IMR-90 (cell line): Measurements from ENCODE around the gene SNX30. TPM values are rescaled to one million over a fixed set of nuclear protein-coding genes. Genes with fewer than 3 reads are reported as not detected.

Experiments used
- ATAC-seq: fragments of 200-7000 bp; cut with Tn5 transposase; 2 replicates; pipeline ENCODE4 v1.9.1; 2020; ENCODE audit warnings: low read depth, mild to moderate bottlenecking, moderate library complexity
- BruUV-seq: library from RNA; stranded (reverse); fragments of 400-500 nt; replicated peaks from 2 replicates; lab custom pipeline; 2021; lab: Mats Ljungman, UMichigan
- CTCF ChIA-PET: fragments of 300-600 bp; formaldehyde crosslinking; extraction: SDS; loops from one replicate; lab custom pipeline; 2021; ENCODE audit warnings: antibody characterized with exemption; lab: Yijun Ruan, JAX
- POLR2A ChIA-PET: fragments of 300-600 bp; sonication (Branson Sonifier 250); formaldehyde crosslinking; loops from one replicate; lab custom pipeline; 2022; ENCODE audit warnings: antibody characterized with exemption; ENCODE audit not compliant: unreplicated experiment; lab: Charles Lee
- DNase-seq: peaks from one replicate; pipeline ENCODE4 v3.0.0; 2013
- H2AFZ ChIP-seq: replicated peaks from 2 replicates; pipeline ENCODE3; 2013; ENCODE audit warnings: low read length, mild to moderate bottlenecking; ENCODE audit not compliant: poor library complexity
- H2AK5ac ChIP-seq: 2 replicates; pipeline ENCODE4 v1.6.1; 2013; ENCODE audit warnings: low read depth, low read length, inconsistent platforms
- H2AK9ac ChIP-seq: replicated peaks from 2 replicates; pipeline ENCODE3; 2013; ENCODE audit warnings: mild to moderate bottlenecking, low read depth, low read length, moderate library complexity; ENCODE audit not compliant: poor library complexity
- H2BK120ac ChIP-seq: 2 replicates; pipeline ENCODE4 v1.6.1; 2013; ENCODE audit warnings: low read depth, low read length, inconsistent platforms
- H2BK15ac ChIP-seq: 3 replicates; pipeline ENCODE4 v1.6.1; 2013; ENCODE audit warnings: low read depth, low read length, inconsistent platforms
- H2BK20ac ChIP-seq: 2 replicates; pipeline ENCODE4 v1.6.1; 2013; ENCODE audit warnings: low read depth, mild to moderate bottlenecking, inconsistent platforms, low read length, moderate library complexity
- H2BK5ac ChIP-seq: 2 replicates; pipeline ENCODE4 v1.6.1; 2013; ENCODE audit warnings: mild to moderate bottlenecking, low read depth, low read length, inconsistent platforms; ENCODE audit not compliant: poor library complexity, severe bottlenecking
- H3K14ac ChIP-seq: replicated peaks from 2 replicates; pipeline ENCODE4 v1.6.1; 2013; ENCODE audit warnings: low read depth, low read length, inconsistent platforms
- H3K18ac ChIP-seq: 2 replicates; pipeline ENCODE4 v1.6.1; 2013; ENCODE audit warnings: low read depth, low read length, control low read depth
- H3K23ac ChIP-seq: 2 replicates; pipeline ENCODE4 v1.6.1; 2013; ENCODE audit warnings: low read depth, low read length, inconsistent platforms
- H3K27ac ChIP-seq: 2 replicates; pipeline ENCODE4 v1.5.1; 2013; ENCODE audit warnings: mild to moderate bottlenecking, control low read depth, low read length; ENCODE audit not compliant: insufficient read depth
- H3K27me3 ChIP-seq: 2 replicates; pipeline ENCODE4 v1.6.1; 2013; ENCODE audit warnings: low read length; ENCODE audit not compliant: control insufficient read depth, insufficient read depth
- H3K36me3 ChIP-seq: 2 replicates; pipeline ENCODE4 v1.6.1; 2013; ENCODE audit warnings: low read length, mixed read lengths; ENCODE audit not compliant: control insufficient read depth, insufficient read depth
- H3K4ac ChIP-seq: 2 replicates; pipeline ENCODE4 v1.6.1; 2013; ENCODE audit warnings: low read depth, low read length, inconsistent platforms
- H3K4me1 ChIP-seq: 2 replicates; pipeline ENCODE4 v1.6.1; 2013; ENCODE audit warnings: low read length, mixed read lengths; ENCODE audit not compliant: control insufficient read depth, insufficient read depth
- H3K4me2 ChIP-seq: 2 replicates; pipeline ENCODE4 v1.6.1; 2013; ENCODE audit warnings: low read depth, mild to moderate bottlenecking, control low read depth, low read length, moderate library complexity
- H3K4me3 ChIP-seq: 2 replicates; pipeline ENCODE4 v1.5.1; 2013; ENCODE audit warnings: low read depth, mild to moderate bottlenecking, control low read depth, low read length, moderate library complexity; ENCODE audit not compliant: insufficient read depth
- H3K56ac ChIP-seq: 2 replicates; pipeline ENCODE4 v1.6.1; 2013; ENCODE audit warnings: low read length, inconsistent platforms; ENCODE audit not compliant: insufficient read depth; ENCODE audit errors: extremely low read depth
- H3K79me1 ChIP-seq, 2 experiments: 2 replicates each; pipeline ENCODE4 v1.6.1; 2013; ENCODE audit warnings: low read length in 2 of 2, inconsistent platforms in 1 of 2, low read depth in 1 of 2
- H3K9ac ChIP-seq: 2 replicates; pipeline ENCODE4 v1.6.1; 2013; ENCODE audit warnings: low read depth, low read length, control low read depth
- H3K9me1 ChIP-seq: 2 replicates; pipeline ENCODE4 v1.6.1; 2013; ENCODE audit warnings: low read length, inconsistent platforms; ENCODE audit not compliant: insufficient read depth
- H3K9me3 ChIP-seq: 2 replicates; pipeline ENCODE4 v1.6.1; 2013; ENCODE audit warnings: low read length; ENCODE audit not compliant: control insufficient read depth, insufficient read depth
- H4K20me1 ChIP-seq: 2 replicates; pipeline ENCODE4 v1.6.1; 2013; ENCODE audit warnings: low read length, inconsistent platforms; ENCODE audit not compliant: insufficient read depth
- H4K5ac ChIP-seq: 2 replicates; pipeline ENCODE4 v1.6.1; 2013; ENCODE audit warnings: mild to moderate bottlenecking, low read depth, low read length, control low read depth
- H4K8ac ChIP-seq, 2 experiments: 2 replicates each; pipeline ENCODE4 v1.6.1; 2013; ENCODE audit warnings: low read depth in 2 of 2, low read length in 2 of 2, control low read depth in 1 of 2, inconsistent platforms in 1 of 2
- H4K91ac ChIP-seq: 2 replicates; pipeline ENCODE4 v1.6.1; 2013; ENCODE audit warnings: low read depth, low read length, inconsistent platforms; ENCODE audit not compliant: insufficient read depth
- CEBPB ChIP-seq: IDR thresholded peaks from 2 replicates; pipeline ENCODE4 v1.6.1; 2012; ENCODE audit warnings: low read depth, low read length, improper control_type of control experiment
- CHD1 ChIP-seq: IDR thresholded peaks from 2 replicates; pipeline ENCODE4 v1.6.1; 2012; ENCODE audit warnings: low read depth, low read length, improper control_type of control experiment
- ELK1 ChIP-seq: fragments of 150-350 bp; IDR thresholded peaks from 2 replicates; pipeline ENCODE4 v1.6.1; 2016; ENCODE audit warnings: low read depth, mild to moderate bottlenecking, low read length, moderate library complexity, borderline replicate concordance
- FOS ChIP-seq: fragments of 150-350 bp; IDR thresholded peaks from 2 replicates; pipeline ENCODE4 v1.6.1; 2016; ENCODE audit warnings: low read depth, low read length
- MAZ ChIP-seq: IDR thresholded peaks from 2 replicates; pipeline ENCODE4 v1.6.1; 2012; ENCODE audit warnings: low read depth, mild to moderate bottlenecking, low read length, improper control_type of control experiment, moderate library complexity, borderline replicate concordance
- MXI1 ChIP-seq: IDR thresholded peaks from 2 replicates; pipeline ENCODE4 v1.6.1; 2012; ENCODE audit warnings: low read depth, mild to moderate bottlenecking, low read length, moderate library complexity, borderline replicate concordance
- RCOR1 ChIP-seq: IDR thresholded peaks from 2 replicates; pipeline ENCODE4 v1.6.1; 2012; ENCODE audit warnings: mild to moderate bottlenecking, low read length, improper control_type of control experiment; ENCODE audit not compliant: insufficient replicate concordance
- SMC3 ChIP-seq: fragments of 150-350 bp; IDR thresholded peaks from 2 replicates; pipeline ENCODE4 v1.6.1; 2016; ENCODE audit warnings: low read depth, mild to moderate bottlenecking, antibody characterized with exemption, low read length, moderate library complexity
- WGBS, 2 experiments: methylation state at CpG; one replicate each; pipeline versions ENCODE4 v1.1.5 to v1.1.7; 2013; ENCODE audit warnings: missing lambda C conversion rate in 2 of 2; ENCODE audit not compliant: insufficient read length in 1 of 2; ENCODE audit errors: extremely low coverage in 2 of 2; 5-methylcytosine and 5-hydroxymethylcytosine counted together
- dilution Hi-C: fragments of 300-500 bp; cut with HindIII; formaldehyde crosslinking; loops from one replicate; pipeline ENCODE4 v1.14.3; 2018; ENCODE audit warnings: low sequenced_read_pairs; ENCODE audit not compliant: unreplicated experiment
- in situ Hi-C: fragments of 300-500 bp; cut with MboI; formaldehyde crosslinking; loops from 3 replicates; pipeline ENCODE4 v1.14.3; 2019; ENCODE audit warnings: low sequenced_read_pairs, inconsistent platforms, mixed read lengths
- intact Hi-C: fragments of 100-400 bp; cut with micrococcal nuclease; formaldehyde crosslinking; loops from 2 replicates; pipeline ENCODE4 v1.10.0; 2022
- polyA plus RNA-seq, 3 experiments: library from polyadenylated mRNA; depleted of rRNA; stranded (reverse); fragments of >200 nt; gene quantifications; 2 replicates each; pipeline ENCODE4 v1.2.3, GENCODE V29; 2012; ENCODE audit warnings: low replicate concordance in 1 of 3
- total RNA-seq: library from RNA; depleted of rRNA; stranded (reverse); fragments of >200 nt; gene quantifications from 2 replicates; pipeline ENCODE4 v1.2.3, GENCODE V29; 2012
- TF ChIP-seq, protein P1 (sequence below): conservative IDR thresholded peaks from 2 replicates; pipeline ENCODE4 v1.5.1; 2012; ENCODE audit warnings: mild to moderate bottlenecking, low read depth, low read length, improper control_type of control experiment

SNX30 gene
- total and polyA plus RNA-seq, 2 of the 4 experiments (the other 2 are of a cell fraction), result 8.0 to 18.8 TPM

DNA sequence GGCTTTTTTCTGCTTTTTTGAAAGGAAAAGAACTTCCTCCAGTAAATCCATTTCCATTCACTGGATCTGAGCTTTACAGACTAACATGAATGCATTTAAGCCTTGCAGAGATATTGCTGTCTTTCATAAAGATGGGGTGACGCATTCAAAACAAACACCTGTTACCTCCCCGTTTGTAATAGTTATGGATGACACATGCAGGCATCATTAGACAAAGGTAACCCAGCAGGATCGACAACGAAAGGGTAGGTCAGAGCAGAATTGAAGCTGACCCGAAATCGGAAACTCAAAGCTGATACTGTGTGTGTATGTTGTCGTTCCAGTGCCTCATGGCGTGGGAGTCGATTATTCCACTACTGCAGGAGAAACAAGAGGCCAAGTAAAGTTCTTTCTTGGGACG is 117.9 kb downstream of the SNX30 start:
- Histone ChIP-seq H3K27me3 (no peaks in the 10 kb centered on the region), H4K91ac (no peak overlapping the region), H3K4ac (no peak overlapping the region), H3K79me1 (0 out of 4 replicates have a peak, but pooled peaks cover 3 to 5% of the 10 kb centered on the region in 2 experiments), H4K5ac (no peak overlapping the region), H2AK5ac (no peak overlapping the region), H3K4me3 (no peak overlapping the region), H2BK120ac (no peak overlapping the region), H3K4me2 (no peak overlapping the region), H3K27ac (no peak overlapping the region), H2BK15ac (0 out of 3 replicates have a peak overlapping the region, but pooled peaks have one; percentile 36), H4K8ac (no peak overlapping the region; a peak in 1 of 4 replicates), H3K36me3 (peaks cover 7% of the 10 kb centered on the region), H3K18ac (no peak overlapping the region), H3K23ac (no peak overlapping the region), H4K20me1 (no peaks in the 10 kb centered on the region), H3K56ac (no peak overlapping the region), H3K4me1 (peaks cover 6% of the 10 kb centered on the region), H3K14ac (no peak overlapping the region; the same call in 1 of the 2 replicates), H2BK5ac (no peak overlapping the region), H3K9me1 (peaks cover 11% of the 10 kb centered on the region), H2AK9ac (peak overlapping the region; percentile 23), H3K9me3 (no peaks in the 10 kb centered on the region), H3K9ac (no peak overlapping the region), H2AFZ (no peak overlapping the region), H2BK20ac (no peak overlapping the region)
- TF ChIP-seq FOS, result no peak
- no peak for TF ChIP-seq MXI1
- TF ChIP-seq RCOR1, result no peak
- TF ChIP-seq, protein P1, sequence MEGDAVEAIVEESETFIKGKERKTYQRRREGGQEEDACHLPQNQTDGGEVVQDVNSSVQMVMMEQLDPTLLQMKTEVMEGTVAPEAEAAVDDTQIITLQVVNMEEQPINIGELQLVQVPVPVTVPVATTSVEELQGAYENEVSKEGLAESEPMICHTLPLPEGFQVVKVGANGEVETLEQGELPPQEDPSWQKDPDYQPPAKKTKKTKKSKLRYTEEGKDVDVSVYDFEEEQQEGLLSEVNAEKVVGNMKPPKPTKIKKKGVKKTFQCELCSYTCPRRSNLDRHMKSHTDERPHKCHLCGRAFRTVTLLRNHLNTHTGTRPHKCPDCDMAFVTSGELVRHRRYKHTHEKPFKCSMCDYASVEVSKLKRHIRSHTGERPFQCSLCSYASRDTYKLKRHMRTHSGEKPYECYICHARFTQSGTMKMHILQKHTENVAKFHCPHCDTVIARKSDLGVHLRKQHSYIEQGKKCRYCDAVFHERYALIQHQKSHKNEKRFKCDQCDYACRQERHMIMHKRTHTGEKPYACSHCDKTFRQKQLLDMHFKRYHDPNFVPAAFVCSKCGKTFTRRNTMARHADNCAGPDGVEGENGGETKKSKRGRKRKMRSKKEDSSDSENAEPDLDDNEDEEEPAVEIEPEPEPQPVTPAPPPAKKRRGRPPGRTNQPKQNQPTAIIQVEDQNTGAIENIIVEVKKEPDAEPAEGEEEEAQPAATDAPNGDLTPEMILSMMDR, result no peak
- TF ChIP-seq CHD1, result no peak
- TF ChIP-seq ELK1, result no peak
- no peak for TF ChIP-seq CEBPB
- no peak for TF ChIP-seq MAZ
- no peak for TF ChIP-seq SMC3
- DNase-seq (no peak), ATAC-seq (no peak)
- no TSS peak for BruUV-seq
- WGBS, 2 experiments, result 100% methylated on average over 3 of the region's 10 CpGs; no CpG with 5 or more reads in 1 of the 2 experiments
- ChIA-PET CTCF (no interaction called here), POLR2A (no interaction called here)
- dilution Hi-C loops (no loop called here), intact Hi-C loops (no loop called here), in situ Hi-C loops (no loop called here)
